Stimulated activated CD4-positive, alpha-beta T cell treated with anti-CD3 and anti-CD28 coated beads, Interleukin-1b, Interleukin-23, amount 100 ng/mL, for 4 hours (primary cell): ENCODE measurements around the gene MCM3.
A peak's percentile ranks its signal among the peaks of the same experiment; 100 is the strongest.

Experiments
- DNase-seq, 2 donors: peaks; one replicate each; pipeline ENCODE4 v3.0.0-alpha.2; 2020; ENCODE audit warnings: low read depth in 2 of 2

Gene MCM3

GRCh38 chr6:52251113-52251512 lies 33.4 kb downstream of the MCM3 start:
- no peak for DNase-seq

- DNase-seq, result no peak
Observed at GRCh38 chr6:52249078-52249477, 35.5 kb downstream of the MCM3 start.

- DNase-seq, result no peak
Observed at GRCh38 chr6:52245425-52245824, 39.1 kb downstream of the MCM3 start.

- no peak for DNase-seq
Observed at GRCh38 chr6:52244400-52244799, 40.1 kb downstream of the MCM3 start, which contains the start of gene IL17F. TSS of gene IL17F (minus strand) at chr6:52244500. CDS start at chr6:52244429, 71 bp downstream.

- no peak for DNase-seq
Observed at GRCh38 chr6:52243282-52243893, 41.2 kb downstream of the MCM3 start.

GRCh38 chr6:52241819-52242218 lies 42.7 kb downstream of the MCM3 start:
- no peak for DNase-seq

GRCh38 chr6:52233975-52234823 lies 50.3 kb downstream of the MCM3 start:
- no peak for DNase-seq

- no peak for DNase-seq
Observed at GRCh38 chr6:52233005-52233404, 51.5 kb downstream of the MCM3 start.

GRCh38 chr6:52231406-52232127 lies 53.0 kb downstream of the MCM3 start:
- DNase-seq, result no peak

GRCh38 chr6:52230685-52231084 lies 53.9 kb downstream of the MCM3 start:
- DNase-seq, result no peak

- DNase-seq, result peak in 1 of 2 donors; percentile 11
Observed at GRCh38 chr6:52227495-52227894, 57.0 kb downstream of the MCM3 start.

GRCh38 chr6:52221302-52221701 lies 63.2 kb downstream of the MCM3 start:
- no peak for DNase-seq

GRCh38 chr6:52217761-52218160 lies 66.8 kb downstream of the MCM3 start:
- DNase-seq, result no peak

- no peak for DNase-seq
Observed at GRCh38 chr6:52216932-52217575, 67.5 kb downstream of the MCM3 start.

- DNase-seq, result no peak
Observed at GRCh38 chr6:52215787-52216186, 68.8 kb downstream of the MCM3 start.
